Adipose tissue (tissue), 3 donors: ENCODE results near the gene ZC3H12C. TPM values are rescaled to one million over a fixed set of nuclear protein-coding genes. Genes with fewer than 3 reads are reported as not detected.
"Not testable (repeated sequence)": the region's sequence is repeated elsewhere in the genome, so short reads cannot be mapped to it uniquely, and the experiment has no call there.

Source experiments
- H3K27ac ChIP-seq: one replicate; pipeline ENCODE4 v1.5.1; 2013; ENCODE audit warnings: low read depth, low read length
- WGBS, 3 donors: extraction: QIAGEN DNeasy Blood & Tissue Kit; methylation state at CpG; one replicate each; pipeline ENCODE4 v1.1.7; 2013; 5-methylcytosine and 5-hydroxymethylcytosine counted together
- polyA plus RNA-seq, 3 donors: library from polyadenylated mRNA; stranded (reverse); fragments of 200-250 nt; gene quantifications; one replicate each; pipeline ENCODE4 v1.2.3, GENCODE V29; 2013
- donor health status: healthy with polysubstance abuse.
- donor health status: Bipolar disorder and iron deficiency.
- donor health status: healthy.

Gene ZC3H12C
- 1 to 10 TPM; 1.1 to 3.1 (median 2.2) TPM for polyA plus RNA-seq

DNA sequence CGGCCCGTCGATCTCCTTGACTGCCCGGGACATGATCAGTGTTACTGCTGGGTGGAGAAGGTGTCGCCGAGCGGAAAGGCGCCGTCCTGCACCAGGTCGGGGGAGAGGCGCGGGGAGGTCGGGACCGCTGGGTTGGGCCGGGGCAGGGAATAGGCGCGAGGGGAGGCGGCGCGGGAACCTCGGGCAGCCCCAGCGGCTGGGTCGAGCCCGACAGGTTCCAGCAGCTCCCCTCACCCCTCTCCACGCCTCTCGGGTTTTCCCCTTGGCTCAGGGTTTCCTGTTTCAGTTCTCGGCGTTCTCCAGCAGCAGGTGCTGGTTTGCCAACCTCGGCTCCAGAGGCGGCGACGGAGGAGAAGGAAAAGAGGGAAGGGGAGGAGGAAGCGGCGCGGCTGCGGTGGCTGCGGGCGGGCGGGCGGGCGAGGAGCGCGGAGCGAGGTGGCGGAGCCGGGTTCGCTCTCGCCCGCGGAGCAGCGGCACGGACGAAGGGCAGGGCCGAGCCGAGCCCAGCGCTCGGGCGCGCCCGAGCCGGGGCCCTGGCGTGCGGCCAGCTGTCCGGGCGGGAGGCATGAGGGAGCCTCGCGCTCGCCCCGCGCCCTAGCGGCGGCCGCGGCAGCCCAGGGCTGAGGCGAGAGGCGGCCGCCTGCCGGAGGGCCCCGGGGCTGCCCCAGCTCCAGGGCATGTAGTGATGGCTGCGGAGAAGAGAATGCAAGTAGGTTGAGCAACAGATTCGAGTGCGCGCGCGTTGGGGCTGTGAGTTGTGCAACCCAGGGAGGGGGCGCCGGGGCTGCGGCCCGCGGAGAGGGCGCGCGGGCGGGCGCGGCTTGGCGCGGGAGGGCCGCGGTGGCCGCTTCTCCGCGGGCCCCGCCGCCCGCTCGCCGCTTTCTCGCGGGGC is at the start of gene ZC3H12C:
Gene ZC3H12C, plus strand, starts transcription at position 878 of the 892 bp plus-strand sequence. CDS start 20 bp downstream, outside the sequence.
- 0 to 1% (median 1%) methylated on average over 88 to 104 of the region's 110 CpGs for WGBS, 3 donors
- peak within 1 kb of the TSS; percentile 86 for H3K27ac ChIP-seq

DNA sequence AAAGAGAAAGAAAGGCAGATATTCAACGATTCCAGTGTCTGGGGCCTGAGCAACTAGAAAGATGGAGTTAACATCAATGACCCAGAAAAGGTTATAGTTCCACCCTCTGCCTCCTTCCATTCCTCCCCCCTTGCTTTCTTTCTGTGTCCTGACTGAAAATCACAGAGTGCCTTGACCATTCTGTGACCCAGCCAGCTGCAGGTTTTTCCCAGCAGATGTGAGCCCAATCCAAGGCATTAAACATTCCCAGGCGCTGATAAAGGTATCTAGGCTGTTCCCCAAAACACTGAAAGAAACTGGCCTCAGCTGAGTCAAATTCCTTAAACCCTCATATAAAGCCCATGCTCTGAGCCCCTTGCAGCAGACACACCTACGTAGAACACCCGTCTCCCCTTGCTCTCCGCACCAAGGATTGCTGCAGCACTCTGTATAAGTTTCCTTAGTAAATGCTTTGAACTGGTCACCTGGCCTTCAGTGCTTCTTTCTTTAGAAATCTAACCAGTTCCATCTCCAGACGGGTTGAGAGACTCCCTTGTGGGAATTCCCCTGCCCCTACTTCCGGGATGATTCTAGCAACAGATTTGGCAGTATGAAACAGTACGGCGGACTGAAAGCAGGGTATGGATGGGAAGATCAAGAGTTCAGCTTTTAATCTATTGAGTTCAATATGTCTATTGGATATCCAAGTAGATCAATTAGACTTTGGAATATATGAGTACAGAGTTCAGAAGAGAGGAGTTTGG is 48.8 kb upstream of the ZC3H12C start:
- H3K27ac ChIP-seq: no peak overlapping the region
- WGBS, 3 donors: 64 to 90% (median 86%) methylated on average over 9 of the region's 9 CpGs

DNA sequence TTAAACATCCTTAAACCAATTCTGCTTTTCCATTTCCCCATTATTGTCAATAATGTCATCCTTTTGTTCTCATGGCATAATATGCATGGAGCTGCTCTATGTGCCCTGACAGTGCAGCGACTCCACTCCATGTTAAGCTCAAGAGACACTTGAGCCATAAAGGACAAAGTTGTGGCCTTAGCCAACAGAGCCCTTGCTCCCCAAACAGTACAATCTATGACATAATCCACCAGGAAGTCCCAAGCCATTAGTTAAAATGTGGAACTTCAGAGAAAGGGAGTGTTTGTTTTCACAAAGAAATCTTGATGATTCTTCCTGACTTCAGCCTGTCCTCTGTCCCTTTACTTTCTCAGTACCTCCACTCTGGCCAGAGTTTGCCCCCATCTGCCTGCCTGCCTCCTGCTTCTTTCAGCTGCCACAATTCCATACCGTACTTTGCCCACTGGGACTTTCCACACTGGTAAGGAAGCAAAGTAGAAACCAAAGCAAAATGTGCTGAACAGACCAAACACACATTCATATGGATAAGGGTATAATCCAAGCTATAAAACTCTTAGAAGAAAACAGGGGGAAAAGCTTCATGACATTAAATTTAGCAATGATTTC is 46.3 kb upstream of the ZC3H12C start:
- H3K27ac ChIP-seq: no peak overlapping the region
- 84 to 94% (median 85%) methylated on average over 2 of the region's 2 CpGs for WGBS, 3 donors

DNA sequence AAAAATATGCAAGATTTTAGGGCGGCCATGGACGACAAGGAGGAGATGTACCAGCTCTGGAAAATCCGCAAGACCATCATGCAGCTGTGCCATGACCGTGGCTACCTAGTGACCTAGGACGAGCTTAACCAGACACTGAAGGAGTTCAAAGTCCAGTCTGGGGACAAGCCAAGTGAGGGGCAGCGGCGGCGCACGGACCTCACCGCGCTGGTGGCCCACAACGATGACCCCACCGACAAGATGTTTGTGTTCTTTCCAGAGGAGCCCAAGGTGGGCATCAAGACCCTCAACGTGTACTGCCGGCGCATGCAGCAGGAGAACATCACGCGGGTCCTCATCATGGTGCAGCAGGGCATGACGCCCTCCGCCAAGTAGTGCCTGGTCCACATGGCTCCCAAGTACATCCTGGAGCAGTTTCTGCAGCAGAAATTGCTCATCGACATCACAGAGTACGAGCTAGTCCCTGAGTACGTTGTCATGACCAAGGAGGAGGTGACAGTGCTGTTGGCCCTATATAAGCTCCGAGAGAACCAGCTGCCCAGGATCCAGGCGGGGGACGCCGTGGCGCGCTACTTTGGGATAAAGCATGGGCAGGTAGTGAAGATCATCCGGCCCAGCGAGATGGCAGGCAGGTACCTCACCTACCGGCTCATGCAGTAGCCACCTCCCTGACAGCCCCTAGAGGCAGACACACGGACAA is 43.5 kb upstream of the ZC3H12C start:
- WGBS, 3 donors: 94 to 97% (median 96%) methylated on average over 33 of the region's 33 CpGs
- no peak overlapping the region for H3K27ac ChIP-seq

DNA sequence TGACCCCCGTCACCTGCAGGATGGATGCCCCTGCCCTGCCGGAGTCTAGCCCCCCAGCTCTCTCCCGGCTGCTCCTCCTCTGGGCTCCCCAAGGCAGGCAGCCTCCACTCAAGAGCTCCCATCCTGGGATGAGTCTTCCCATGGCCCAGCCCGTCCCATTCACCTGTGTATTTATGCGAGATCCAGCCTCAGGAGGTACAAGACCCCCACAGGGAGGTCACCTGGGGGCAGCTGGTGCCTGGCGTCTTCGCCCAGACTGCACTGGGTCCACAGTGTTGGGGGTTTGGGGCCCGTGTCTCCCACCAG is 43.0 kb upstream of the ZC3H12C start:
- 83 to 95% (median 93%) methylated on average over 8 of the region's 8 CpGs for WGBS, 3 donors

DNA sequence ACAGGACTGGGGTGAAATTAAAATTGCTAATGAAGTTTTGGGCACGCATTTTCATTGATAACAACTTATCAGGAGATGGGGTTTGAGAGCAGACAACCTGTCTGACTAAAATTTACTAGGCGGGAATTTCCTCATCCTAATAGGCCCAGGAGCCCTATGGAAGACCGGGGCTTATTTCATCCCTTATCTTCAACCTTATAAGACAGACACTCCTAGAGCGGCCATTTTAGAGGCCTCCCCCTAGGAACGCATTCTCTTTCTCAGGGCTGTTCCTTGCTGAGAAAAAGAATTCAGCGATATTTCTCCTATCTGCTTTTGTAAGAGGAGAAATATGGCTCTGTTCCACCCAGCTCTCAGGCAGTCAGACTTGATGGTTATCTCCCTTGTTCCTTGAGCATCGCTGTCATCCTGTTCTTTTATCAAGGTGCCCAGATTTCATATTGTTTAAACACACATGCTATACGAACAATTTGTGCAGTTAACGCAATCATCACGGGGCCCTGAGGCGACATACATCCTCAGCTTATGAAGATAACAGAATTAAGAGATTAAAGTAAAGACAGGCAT is 39.3 kb upstream of the ZC3H12C start:
- 95% methylated on average over 11 of the region's 11 CpGs for WGBS, 3 donors
- no peak overlapping the region for H3K27ac ChIP-seq

More for the DNA sequence above, 43.0 kb upstream of the ZC3H12C start:
- no peak overlapping the region for H3K27ac ChIP-seq

DNA sequence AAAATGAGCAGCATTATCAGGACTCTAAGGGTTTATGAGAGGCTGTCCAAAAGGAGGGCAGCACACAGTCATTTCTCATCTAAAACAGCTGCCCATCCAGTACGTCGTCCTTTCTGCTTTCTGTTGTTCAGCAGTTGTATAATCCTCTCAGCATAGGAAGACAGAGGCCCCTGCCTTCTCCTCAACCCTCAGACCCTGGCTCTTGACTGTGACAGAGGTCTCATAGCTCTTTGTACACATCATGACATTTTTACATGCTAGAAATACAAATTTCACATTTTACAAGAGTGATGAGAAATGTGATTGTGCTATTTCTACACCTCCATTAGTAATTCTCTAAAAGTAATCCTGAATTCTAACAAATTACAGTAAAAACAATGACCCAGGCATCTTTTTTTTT is 36.2 kb upstream of the ZC3H12C start:
- no peak overlapping the region for H3K27ac ChIP-seq
- WGBS, 3 donors: 77 to 91% (median 85%) methylated on average over 2 of the region's 2 CpGs

DNA sequence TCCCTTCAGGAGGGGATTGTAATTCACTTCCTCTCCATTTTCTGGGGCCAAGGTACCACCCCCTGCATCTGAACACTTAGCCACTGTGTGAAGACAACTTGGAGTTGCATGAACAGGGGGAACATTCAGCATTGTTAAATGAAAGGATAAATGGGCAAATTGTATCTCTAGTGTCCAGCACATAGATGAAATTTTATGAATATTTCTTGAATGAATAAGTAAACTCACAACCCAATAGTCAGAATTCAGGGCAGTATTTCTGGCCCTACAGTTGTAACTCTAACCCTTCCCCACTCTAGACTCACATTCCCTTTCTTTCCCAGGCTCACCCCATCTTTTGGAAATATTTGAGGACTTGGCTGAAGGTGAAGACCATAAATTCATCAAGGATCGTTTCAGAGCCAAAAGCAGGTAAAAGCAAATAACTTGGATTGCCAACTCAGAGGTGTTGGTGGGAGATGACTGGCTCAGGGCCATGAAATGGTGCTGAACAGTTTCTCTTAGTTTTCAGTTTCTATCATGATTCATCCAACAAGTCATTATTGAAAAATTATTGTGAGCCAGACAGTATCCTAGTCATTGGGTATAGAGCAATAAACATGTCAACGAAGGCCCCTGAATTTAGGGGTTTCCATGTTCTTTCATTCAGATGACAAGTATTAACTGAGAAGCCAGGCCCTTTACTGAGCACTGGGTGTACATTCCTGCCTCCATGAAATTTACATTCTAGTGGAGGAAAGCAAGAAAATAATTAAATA is 33.3 kb upstream of the ZC3H12C start:
- H3K27ac ChIP-seq: no peak overlapping the region
- 46 to 80% (median 77%) methylated on average over 2 of the region's 2 CpGs for WGBS, 3 donors

DNA sequence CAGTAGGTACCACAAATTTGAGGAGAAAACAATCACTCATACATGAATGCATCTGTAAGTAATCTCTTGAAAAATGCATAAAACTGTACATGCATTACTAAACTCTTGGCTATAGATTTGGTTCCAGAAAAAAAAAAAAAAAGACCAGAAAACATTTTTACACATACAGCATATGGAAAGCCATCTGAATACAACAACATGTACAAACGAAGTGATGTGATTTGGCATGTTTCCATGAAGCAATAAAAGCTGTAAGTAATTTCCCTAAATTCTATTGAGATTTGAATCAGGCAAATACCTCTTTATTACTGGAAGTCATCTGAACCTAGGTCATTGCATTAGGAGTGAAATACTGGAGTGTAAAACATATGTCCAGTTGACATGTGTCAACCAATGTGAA is 31.9 kb upstream of the ZC3H12C start:
- no peak overlapping the region for H3K27ac ChIP-seq
- 60 to 84% (median 74%) methylated on average over 1 of the region's 1 CpG for whole genome bisulfite sequencing, 3 donors

DNA sequence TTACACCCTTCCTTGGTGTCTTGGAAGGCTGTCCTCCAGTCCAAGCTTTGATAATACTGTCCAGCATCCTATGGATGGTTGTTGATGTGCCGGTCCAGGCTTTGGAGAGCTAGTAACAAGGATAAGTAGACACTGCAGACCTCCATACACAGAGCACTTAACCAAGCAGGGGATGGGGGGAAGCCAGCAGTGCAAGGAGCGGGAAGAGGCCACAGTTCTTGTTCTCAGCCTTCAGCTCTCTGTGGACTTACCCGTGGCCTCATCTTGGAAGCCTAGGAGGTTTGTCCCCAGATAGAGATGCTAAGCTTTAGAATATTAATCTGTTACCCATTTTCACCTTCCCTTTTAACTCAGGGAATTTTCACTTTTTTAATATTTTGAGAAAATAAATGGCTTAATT is 30.9 kb upstream of the ZC3H12C start:
- H3K27ac ChIP-seq: no peak overlapping the region
- WGBS, 3 donors: 88 to 94% (median 90%) methylated on average over 3 of the region's 3 CpGs

DNA sequence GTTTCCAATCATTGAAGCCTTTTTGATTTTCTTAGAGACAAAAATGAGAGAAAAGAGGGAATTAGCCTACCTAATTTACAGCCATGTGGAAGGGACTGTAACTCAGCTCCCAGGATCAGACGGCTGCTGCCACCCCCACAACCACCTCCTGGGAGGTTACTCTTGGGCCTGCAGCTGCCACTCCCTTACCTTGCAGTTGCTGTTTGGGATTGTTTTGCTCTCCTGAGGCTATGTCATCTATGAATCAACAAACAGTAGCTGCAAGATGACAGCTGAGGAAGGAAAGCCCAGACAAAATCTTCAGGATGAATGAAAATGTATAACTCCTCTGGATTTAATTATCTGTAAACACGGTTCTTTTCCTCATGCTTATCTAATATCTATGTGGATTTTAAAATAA is 28.0 kb upstream of the ZC3H12C start:
- WGBS, 3 donors: 65 to 84% (median 77%) methylated on average over 2 of the region's 2 CpGs
- no peak overlapping the region for H3K27ac ChIP-seq

DNA sequence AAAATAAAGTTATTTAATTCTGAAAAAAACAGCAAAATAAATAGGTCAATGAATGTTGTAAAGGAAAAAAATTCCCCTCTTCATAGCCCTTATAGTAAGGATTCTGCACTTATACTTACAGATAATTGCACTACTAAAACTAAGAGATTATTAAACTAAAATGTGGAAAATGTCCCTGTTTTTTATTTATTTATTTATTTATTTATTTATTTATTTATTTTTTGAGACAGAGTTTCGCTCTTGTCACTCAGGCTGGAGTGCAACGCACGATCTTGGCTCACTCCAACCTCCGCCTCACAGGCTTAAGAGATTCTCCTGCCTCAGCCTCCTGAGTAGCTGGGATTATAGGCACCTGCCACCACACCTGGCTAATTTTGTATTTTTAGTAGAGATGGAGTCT is 25.2 kb upstream of the ZC3H12C start:
- not testable (repeated sequence) for H3K27ac ChIP-seq
- WGBS, 3 donors: 96 to 99% (median 98%) methylated on average over 4 of the region's 4 CpGs

DNA sequence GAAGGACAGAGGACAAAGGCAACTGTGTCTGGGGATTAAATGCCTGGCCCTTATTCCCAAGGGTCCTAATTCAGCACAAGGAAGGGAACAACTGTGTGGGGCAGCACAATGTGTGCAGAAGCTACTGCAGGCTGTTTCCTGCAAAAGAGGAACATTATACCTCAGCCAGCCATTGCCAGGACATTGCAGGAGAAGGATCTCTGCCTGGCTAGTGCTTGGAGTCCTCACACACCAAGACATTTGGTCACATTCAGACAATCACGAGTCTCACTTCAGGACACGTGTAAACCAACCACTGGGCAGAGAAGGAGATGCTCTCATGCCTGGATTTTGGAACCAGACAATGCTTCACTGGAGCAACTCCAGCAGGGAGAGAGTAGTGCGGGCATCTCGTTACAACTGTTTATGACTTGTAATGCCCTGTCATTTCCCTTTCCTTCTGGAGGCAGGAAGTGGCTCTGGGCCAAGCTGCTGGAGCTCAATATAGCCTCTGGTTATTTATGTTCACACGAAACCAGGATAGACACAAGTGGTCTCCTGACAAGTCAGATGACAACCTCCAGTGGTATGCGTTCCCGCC is 23.9 kb upstream of the ZC3H12C start:
- WGBS, 3 donors: 20 to 53% (median 21%) methylated on average over 7 of the region's 7 CpGs
- H3K27ac ChIP-seq: no peak overlapping the region

DNA sequence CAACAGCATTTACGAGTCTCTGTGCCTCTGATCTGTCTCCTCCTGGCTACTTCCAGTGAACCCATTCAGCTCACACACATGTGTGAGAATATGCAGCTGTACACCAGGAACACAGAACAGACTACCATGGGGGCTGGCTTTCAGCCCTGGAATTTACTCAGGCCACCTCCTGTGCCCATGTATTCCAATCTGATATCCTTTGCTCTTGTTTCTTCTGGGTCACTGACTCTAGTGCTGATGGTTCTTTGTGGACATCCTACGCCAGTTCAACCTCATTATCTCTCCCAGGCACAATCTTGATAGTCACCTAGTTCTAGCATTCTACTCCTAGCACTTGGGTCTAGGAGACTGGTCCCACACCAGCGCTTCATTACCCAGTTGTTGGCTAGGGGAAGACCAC is 23.0 kb upstream of the ZC3H12C start:
- no peak overlapping the region for H3K27ac ChIP-seq
- WGBS, 3 donors: 78 to 86% (median 86%) methylated on average over 3 of the region's 3 CpGs

DNA sequence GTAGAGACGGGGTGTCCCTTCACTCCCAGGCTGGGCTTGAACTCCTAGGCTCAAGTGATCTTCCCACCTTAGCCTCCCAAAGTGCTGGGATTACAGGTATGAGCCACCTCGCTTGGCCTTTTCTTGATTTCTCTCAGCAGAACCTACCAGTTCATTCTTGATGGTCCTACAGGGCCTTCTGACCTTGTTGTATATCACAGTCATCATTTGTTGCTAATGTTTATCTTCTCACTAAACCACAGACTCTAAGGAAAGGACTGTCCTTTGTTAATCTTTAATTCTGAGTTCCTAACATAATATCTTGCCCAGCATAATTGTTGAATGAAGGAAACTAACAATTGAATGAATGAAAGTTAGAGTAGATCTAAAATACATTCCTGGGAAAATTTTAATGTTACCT is 22.0 kb upstream of the ZC3H12C start:
- WGBS, 3 donors: 91 to 99% (median 99%) methylated on average over 2 of the region's 2 CpGs
- H3K27ac ChIP-seq: no peak overlapping the region

DNA sequence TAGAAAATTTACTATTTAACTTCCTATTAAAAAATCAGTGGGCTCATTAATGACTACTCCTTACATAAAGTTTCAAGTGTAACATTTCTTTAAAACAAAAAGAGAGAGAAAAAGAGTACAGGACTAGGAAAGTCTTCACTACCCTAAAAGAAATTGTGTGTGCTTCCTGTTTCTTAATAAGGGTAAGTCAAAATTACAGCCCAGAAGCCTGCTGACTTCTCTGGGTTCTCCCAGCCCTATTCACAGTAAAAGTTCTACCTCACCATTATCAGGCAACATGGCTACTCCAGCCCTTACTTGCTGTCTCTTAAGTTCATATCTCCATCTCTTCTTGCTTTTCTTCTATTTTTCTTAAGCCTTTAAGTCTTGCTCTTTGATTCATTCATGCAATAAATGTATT is 20.3 kb upstream of the ZC3H12C start:
- H3K27ac ChIP-seq: no peak overlapping the region

DNA sequence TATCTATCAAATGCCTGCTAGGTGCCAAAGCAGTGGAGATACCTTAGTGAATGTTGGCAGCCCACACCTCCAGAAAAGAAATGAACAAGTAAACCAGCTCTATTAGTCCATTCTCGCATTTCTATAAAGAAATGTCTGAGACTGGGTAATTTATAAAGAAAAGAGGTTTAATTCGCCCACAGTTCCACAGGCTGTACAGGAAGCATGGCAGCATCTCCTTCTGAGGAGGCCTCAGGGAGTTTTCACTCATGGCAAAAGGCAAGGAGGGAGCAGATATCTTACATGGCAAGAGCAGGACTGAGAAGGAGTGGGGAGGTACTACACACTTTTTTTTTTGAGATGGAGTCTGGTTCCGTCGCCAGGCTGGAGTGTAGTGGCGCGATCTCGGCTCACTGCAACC is 18.7 kb upstream of the ZC3H12C start:
- no peak overlapping the region for H3K27ac ChIP-seq
- WGBS, 3 donors: 92 to 97% (median 97%) methylated on average over 7 of the region's 7 CpGs
